HT1080 (cell line): ENCODE results near the gene HOXA2. TPM values are rescaled to one million over a fixed set of nuclear protein-coding genes. Genes with fewer than 3 reads are reported as not detected.

Source experiments
- DNase-seq: peaks from one replicate; pipeline ENCODE4 v3.0.0-alpha.2; 2015; ENCODE audit warnings: low read depth
- total RNA-seq: library from RNA; depleted of rRNA; stranded (reverse); fragments of >200 nt; shearing (Covaris generic); gene quantifications from 2 replicates; pipeline ENCODE4 v1.2.3, GENCODE V29; 2014

HOXA2 gene
- total RNA-seq, 1 experiment from 2014 or later = not detected

DNA sequence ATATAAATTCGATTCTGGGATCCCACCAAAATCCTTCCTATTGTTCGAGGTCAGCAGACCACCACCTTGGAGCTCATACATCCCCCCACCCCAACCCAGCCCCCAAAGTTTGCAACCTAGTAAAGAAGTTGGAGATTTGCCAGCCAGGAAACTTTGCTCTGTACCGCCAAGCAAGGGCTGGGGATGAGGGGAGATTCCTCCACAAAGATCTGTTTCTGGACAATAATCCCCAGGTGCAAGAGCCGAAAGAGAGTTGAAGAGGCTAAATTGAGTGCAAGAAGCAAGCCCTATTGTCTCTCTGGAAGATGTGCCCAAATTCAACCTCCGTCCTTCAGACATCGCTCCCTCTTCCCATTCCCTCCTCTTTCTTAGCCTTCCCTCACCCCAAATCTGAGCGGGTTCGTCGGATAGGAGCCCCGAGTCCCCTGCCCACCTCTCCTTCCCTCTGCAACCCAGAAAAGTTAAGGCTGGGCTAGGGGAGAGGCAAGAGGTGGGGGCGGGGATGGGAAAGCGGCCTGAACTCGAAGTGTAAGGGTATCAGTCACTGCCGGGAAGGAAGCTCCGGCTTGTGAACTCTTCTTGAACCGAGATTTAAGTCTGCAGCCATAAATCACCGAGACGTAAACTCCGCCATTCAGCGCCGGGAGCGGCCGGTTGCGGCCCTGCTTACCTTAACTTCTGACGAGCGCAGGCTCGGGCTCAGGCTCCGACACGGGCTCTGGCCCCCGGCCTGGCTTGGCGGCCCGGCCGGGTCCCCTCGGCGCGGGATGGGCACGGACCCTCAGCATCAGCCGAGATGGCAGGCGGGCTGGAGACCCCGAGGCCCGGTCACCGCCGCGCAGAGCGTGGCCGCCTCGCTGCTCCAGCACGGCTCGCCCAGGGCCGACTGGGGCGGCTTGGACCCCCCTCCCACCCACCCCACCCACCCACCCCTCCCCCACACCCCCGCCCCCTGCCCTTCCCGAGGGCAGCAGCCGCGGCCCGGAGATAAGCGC is 10.8 kb upstream of the HOXA2 start:
- no peak for DNase-seq

DNA sequence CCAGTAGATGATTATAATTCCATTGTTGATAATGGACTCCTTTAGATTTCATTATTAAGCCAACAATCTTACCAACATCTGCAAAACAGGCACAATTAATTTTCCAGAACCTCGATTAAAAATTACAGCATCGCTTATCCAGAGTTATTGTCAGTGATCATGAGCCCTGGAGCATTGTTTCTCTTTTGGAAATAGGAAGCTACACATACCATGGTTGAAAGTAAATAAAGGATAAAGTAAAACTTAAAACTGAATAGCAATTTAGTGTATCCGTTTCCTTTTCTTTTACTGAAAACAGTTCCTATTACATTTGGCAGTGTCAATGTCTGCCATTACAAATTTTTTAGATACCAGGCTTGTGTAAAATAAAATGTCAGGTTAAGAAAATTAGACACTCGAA is 9.9 kb upstream of the HOXA2 start:
- no peak for DNase-seq

DNA sequence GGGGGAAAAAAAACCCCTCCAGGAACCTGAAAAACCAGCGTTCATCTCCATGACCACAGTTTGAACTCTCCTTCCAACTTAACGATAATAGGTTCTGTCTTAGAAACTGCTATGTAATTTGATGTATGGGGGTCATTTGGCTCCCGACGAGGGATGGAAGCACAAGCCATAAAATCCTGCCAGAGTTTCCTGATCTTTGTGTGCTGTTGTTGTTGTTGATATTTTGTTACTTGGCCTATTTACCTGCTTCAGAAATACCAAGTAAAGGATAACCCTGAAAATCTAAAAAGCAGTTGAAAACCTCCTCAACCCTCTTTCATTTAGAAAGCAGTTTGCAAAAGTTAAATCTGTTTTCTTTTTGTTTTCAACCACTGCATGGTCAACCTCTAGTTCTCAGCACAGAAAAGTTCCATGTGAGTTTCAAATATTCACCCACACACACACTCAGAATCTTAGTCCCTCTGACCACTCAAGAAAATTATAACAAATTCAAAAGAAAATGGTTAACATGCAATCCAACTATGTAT is 9.3 kb upstream of the HOXA2 start:
- DNase-seq = no peak

DNA sequence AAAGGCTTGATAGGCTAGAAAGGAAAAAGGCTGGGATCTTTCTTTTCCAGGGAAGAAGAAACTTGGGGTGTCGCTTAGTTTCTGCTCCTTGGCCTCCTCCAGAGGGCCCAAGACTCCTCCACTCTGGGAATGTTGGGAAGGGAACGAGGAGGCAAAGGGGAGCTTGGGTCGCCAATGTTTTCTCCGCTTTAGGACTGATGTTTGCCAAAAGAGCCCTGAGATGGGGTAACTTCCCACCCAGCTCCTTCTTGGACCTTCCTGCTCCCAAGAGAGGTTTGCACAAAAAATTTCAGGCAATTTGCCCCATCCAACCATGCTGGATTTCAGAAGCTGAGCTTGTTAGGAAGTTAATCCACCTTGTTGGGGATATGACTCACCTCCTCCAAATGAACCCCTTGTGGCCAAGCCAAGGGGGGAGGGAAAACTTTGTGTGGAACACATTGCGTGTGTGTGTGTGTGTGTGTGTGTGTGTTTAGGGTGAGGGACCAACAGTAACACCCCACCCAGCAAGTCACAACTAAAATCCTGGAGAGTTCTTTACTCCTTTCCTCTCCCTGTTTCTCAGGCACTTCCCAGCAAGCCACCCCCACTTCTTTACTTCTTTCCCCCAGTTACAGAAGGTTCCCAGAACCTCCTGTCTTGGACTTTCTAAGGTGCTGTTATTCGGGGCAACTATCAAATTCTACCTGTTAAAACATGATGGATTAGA is 8.7 kb upstream of the HOXA2 start:
- peak; percentile 33 for DNase-seq

DNA sequence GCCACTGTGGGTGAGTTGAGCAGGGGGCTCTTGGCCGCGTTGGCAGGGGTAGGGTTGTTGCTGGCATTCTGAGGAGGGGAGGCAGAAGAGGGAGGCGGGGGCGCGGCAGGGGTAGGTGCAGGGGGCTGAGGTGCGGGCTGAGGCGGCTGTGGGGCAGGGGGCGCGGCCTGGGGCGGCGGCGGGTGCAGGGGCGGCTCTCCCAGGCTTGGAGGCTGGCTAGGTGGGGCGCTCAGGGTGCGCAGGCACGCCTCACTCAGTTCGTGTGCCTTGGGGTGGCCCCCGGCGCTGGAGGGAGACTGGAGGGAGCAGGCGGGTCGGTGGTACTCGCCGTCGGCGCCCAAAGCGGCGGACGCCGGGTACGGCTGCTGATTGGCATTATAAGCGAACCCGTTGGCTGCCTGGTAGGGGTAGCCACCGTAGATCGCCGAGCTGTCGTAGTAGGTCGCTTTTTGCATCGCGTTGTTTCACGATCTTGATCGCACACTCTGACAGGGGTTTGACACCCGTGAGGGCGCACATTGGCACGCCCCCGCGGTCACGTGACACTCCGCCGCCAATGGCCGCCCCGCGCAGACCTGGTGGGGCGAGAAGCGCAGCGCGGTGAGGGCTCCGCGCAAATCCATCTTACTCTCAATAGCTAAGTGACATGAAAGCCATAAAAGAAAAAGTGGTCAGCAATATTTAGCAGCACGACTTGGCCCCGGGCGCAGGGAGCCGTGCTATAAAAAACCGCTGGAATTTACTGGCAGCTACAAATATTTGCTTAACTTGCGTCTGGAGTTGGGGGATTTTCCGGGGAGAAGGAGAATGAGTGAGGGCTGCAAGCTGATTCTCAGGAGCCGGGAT is 7.9 kb upstream of the HOXA2 start:
- DNase-seq = no peak

DNA sequence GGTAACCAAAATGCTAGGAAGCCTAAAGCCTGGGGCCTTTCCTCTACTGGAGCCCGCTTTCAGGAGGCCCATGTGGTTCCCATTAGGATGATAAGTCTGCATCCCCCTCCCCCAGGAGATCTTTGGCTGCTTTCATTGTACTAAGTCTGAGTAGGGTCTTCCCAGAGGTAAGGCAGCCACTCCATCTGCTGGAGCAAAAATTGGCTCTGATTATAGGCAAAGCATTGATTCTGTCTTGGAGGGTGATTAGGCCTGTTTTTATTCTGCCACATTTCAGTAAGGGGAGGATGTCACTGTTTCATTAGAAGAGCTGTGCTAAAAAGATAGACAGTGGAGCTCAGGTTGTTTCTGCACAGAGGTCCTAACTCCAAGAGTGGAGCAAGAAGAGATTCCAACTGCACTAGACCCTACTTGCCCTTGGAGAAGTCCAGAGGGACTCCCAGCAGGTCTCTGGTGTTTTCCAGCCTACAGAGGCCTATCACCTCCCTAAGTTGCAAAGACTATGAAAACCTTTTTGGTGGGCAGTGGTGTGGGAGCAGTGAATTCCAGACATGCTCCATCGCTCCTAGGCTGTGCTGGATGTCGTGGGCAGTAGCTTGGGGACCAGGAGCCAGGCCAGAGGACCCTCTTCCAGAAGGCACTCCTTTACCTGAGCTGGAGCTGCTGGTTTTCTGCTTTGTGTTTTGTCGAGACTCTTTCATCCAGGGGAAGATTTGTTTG is 7.1 kb upstream of the HOXA2 start:
- no peak for DNase-seq

DNA sequence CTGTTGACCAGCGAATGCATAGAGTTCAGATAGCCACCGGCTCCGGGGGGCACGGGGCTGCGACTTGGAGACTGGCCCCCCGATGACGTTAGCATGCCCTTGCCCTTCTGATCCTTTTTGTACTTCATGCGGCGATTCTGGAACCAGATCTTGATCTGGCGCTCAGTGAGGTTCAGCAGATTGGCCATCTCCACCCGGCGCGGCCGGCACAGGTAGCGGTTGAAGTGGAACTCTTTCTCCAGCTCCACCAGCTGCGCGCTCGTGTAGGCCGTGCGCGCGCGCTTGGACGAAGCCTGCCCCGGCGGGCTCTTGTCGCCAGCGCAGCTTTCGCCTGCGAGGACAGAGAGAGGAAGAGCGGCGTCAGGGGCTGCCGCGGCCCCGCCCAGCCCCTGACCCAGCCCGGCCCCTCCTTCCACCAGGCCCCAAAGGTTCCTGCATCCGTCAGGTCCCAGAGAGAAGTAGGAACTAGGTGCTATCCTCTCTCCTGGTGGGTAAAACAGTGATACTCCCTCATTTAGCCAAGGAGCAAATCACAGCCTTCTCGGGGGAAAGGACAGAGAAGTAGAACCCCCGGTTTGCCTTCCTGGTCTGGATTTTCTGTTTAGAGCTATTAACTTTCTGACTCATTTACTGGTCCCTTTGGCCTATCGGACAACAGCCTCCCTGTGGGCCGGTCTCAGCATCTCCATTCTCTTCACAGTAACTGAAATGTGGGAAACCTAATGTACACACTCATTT is 6.1 kb upstream of the HOXA2 start:
- no peak for DNase-seq

DNA sequence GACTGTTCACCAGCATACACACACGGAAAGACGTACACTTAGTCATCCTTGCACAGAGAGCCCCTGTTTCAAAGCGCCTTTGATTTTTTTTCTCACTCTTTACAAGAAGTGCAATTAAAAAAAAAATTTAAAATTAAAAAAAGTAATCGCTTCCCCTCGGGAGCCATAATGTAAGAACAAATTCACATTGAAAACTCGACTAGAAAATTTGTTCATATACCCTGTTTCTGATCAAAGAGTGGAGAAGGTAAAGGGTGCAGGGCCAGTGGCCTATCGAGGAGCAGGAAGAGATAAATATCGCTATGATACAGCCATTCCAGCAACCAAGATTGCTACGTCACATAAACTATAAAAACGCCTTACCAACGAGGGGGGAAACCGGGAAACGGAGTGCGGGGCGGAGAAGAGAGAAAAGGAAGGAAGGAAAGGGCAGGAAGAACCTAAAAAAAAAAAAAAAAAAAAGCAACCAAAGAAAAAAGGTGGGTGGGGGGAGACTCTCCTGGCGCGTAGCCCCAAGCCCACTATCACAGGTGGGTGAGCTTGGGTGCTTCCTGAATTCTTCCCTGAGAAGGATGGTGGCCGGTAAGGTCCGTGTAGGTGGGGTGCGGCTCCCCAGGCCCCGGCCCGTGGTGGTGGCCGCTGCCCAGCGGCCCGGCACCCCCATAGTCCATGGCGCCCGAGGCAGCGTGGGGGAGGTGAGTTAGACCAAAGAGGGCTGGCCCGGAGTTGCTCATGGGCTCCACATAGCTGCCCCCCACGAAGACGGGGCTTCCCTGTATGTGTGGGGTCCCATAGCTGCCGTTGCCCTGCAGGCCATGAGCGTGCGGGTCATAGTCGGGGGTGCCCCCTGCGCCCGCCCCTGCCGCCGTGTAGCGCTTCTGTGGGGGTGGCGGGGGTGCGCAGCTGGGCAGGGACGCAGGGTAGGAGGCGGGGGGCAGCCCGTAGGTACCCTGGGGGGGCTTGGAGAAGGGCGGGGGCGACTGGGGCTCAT is 5.2 kb upstream of the HOXA2 start:
- no peak for DNase-seq

DNA sequence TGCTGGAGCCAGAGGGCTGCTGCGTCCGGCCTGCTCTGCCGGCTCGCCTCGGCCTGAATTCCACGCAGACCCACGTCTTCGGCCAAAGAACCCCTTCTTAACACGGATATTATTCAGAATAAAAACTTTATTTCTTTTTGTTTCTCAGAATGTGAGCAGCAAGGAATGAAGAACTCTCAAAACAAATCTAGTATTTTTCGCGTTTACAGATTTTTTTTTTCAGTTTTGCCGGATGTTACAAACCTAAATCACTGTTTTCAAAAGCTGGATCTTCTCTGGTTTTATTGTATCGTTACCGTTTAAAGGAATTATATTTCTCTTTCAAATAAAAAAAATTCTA is 4.4 kb upstream of the HOXA2 start:
- no peak for DNase-seq

DNA sequence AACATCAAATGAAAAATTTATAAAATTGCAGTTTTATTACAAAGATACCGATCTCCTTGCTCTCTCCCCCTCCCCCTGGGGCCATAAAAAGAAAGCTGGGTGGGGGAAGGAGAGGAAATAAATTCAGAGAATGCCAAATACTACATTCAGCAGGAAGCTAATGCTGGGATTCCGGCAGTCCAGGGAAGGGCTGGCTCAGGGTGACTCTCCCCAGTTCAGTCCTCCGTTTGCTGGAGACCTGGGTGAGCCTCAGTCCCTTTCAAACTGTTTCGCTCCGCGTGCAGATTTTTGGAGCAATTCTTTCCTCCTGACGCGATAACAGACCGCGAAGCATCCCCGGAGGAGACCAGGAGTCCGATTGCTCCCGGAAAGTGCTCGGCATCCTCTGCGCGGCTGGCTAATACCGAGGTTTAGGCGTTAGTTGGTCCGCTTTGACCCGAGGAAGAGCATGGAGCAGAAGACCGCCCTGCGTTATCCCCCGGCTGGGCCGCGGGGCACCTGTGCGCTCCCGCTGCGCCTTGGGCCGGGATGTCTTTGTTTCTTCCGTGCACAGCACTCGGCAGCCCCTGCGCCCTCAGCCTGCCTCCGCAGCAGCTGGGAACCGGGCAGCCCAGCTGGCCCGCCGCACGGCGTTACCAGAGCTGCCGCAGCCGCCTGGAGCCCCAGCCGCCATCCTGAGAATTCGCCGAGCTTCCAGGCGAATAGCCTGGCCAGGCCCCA is 3.9 kb upstream of the HOXA2 start:
- DNase-seq = no peak

DNA sequence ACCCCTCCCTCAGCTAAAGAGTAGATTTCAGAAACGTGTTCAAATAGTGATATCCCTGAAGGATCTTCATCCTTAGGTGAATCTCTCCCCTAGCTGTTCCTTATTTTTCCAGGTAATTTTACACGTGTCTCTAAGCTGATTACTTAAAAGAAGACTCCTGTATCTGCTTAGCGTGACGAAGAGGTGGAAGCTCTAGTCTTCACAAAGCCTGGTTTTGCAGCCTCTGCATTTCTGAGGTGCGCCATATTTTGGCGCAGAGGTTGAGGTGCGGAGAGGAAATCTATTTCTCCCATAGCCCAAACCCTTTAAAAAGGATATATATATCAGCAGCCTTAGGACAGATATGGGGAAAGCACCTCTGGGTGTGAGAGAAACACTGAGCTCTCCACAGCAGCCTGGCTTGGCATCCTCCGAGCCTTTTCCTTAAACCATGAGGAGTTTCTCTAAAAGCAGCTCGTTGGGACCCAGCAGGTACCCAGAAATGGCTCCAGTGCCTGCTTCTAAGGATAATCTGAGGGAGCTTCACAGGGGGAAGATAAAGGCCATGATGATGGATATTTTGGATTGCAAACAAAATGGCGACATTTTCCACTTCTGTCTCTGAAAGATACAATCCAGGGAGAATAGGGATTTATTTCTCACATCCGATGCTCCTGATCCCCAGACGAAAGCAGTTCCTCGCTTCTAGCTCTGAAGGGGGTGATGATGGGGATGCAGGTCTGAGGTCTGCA is 3.0 kb upstream of the HOXA2 start:
- DNase-seq = no peak

DNA sequence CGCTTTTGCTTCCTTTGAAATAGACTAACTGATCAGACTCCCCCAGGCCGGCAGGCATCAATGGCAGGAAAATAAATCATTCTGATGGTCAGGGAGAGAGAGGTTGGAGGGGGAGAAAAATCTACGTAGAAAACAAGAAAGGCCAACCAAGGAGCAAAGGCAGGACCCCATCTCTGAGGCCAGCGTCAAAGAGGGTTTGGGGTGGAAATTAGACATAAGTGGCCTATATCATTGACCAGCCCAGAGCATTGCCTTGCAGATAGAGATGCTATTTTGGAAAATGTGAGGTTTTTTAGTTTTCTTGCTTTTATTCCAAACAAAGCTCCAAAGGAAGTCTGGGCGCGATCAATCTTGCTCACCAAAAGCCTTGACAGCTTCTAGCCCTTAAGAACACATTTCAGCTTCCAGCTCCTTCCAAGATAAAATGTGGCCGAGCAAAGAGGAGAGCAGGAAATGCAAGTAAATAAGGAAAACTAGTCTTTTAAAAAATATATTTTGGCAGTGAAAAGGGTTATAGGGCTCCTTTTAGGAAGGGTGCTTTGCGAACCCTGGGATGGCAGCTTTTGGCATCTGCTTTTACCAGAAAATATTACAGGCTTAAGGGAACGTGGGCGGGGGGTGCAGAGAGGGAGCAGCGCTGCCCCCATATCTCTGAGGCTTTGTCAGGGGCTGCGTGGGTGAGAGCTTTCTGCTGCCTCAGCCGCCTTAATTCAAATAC is 2.0 kb upstream of the HOXA2 start:
- DNase-seq = no peak

DNA sequence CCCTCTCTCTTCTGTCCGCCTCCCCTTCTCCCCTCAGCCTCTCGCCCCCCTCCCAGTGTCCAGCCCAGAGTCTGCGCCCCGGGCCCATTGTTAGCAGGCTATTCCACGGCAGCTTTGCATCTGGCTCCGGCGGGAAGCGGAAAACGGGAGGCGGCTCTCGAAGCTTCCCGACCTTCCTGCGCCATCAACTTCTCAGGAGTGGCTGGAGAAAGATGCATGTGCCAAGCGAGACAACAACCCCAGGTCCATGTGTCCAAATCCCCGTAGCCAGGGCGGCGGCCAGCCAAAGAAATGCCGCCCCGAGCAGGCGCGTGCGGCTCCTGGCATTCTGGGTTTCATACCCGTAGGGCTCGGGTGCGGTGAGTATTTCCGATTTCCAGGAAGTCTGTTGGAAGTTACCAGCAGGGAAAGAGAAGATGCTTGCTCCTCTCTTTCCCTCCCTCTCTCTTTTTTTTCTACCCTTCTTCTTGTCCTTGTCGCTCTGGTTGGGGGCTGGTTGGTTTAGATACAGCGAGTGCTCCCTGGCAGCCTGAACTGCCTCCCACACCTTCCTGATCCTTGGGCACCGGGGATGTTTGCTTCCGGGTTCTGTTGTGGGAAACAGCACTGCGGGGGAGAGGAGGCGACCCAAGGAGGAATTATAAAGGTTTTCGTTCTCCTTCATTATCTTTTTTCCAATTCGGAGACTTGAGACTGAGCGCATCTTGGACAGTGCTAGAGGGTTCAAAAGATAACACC is 1.2 kb upstream of the HOXA2 start:
- no peak for DNase-seq

DNA sequence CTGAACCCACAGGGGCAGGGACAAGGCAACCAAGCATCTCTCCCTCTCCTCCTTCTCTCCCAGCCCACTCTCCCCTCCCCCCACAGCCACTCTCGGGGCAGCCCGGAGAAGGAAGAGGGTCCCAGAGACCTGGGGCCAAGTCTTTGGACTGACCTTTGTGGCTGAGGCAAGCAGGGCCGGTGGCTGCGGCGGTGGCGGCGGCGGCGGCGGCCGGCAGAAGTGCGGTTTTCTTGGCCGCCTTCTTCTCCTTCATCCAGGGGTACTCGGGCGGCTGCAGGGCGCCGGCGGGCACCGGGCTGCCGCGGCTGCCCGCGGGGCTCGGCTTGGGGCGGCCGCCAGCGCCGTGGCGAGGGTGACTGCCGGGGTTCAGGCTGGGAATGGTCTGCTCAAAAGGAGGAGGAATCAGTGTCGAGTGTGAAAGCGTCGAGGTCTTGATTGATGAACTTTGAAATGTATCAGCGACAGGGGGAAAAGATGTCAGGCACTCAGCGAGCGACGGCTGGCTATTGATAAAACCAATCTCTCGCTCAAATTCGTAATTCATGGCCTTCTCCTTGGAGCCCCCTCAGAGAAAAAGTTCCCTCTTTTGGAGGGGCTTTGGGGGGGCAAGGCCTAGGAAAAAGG is 414 bp downstream of the HOXA2 start:
- DNase-seq = no peak

DNA sequence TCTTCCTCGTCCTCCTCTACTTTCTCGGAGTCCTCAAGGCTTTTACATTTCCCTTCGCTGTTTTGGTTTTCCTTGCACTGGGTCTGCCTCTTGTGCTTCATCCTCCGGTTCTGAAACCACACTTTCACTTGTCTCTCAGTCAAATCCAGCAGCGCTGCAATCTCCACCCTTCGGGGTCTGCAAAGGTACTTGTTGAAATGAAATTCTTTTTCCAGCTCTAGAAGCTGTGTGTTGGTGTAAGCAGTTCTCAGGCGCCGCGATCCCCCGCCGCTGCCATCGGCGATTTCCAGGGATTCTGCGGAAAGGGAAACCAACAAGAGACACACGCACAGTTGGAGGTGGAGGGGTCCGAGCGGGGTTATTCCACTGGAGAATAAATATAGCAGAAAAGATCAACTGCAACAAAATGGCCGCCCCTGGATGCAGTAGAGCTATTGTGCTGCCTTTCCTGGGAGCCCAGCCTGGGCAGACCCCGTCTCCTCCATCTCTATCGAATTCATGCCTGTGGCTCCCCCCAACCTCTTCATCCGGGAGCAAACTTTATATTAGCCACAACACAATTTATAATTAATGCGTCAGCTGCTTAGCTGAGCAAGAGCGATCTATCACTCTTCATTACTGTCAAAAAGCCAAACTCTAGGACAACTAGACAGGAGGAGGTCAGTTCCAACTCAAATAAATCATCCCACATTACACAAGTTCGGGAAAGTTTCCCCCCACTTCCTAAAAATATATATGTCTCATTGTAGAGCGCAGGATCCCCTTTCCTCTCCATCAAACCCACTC is 1.1 kb downstream of the HOXA2 start:
- DNase-seq = no peak
